Measurements from ENCODE around the gene SYNE1.

DNA sequence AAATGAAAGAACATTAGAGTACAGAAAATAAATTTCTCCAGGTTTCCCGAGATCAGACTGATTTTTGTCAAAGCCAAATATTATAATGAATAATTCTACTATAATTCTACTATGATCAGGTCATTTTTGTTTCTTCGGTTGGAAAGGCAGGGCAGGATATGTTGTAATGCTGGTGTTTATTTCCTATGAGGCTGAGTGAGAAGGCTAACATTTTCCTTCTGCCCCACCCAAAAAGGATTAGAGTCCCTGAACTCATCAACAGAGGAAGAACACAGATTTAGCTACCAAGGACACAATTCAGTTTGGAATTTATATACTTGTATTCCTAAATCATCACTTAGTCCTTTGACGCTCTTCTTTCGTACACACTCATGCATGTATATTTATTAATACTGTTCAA is 318.9 kb downstream of the SYNE1 start:
- TF ChIP-seq, protein P1, sequence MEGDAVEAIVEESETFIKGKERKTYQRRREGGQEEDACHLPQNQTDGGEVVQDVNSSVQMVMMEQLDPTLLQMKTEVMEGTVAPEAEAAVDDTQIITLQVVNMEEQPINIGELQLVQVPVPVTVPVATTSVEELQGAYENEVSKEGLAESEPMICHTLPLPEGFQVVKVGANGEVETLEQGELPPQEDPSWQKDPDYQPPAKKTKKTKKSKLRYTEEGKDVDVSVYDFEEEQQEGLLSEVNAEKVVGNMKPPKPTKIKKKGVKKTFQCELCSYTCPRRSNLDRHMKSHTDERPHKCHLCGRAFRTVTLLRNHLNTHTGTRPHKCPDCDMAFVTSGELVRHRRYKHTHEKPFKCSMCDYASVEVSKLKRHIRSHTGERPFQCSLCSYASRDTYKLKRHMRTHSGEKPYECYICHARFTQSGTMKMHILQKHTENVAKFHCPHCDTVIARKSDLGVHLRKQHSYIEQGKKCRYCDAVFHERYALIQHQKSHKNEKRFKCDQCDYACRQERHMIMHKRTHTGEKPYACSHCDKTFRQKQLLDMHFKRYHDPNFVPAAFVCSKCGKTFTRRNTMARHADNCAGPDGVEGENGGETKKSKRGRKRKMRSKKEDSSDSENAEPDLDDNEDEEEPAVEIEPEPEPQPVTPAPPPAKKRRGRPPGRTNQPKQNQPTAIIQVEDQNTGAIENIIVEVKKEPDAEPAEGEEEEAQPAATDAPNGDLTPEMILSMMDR (IDR thresholded peaks at IDR 0.05), result no peak
- TF ChIP-seq, protein P2, sequence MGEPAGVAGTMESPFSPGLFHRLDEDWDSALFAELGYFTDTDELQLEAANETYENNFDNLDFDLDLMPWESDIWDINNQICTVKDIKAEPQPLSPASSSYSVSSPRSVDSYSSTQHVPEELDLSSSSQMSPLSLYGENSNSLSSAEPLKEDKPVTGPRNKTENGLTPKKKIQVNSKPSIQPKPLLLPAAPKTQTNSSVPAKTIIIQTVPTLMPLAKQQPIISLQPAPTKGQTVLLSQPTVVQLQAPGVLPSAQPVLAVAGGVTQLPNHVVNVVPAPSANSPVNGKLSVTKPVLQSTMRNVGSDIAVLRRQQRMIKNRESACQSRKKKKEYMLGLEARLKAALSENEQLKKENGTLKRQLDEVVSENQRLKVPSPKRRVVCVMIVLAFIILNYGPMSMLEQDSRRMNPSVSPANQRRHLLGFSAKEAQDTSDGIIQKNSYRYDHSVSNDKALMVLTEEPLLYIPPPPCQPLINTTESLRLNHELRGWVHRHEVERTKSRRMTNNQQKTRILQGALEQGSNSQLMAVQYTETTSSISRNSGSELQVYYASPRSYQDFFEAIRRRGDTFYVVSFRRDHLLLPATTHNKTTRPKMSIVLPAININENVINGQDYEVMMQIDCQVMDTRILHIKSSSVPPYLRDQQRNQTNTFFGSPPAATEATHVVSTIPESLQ (CRISPR knock-in tag; IDR thresholded peaks at IDR 0.05), result no peak

Data from WTC11 (cell line).